K562 (cell line): Measurements from ENCODE around the gene CFAP126. TPM values are rescaled to one million over a fixed set of nuclear protein-coding genes. Genes with fewer than 3 reads are reported as not detected.

Experiments used
- CHD1 ChIP-seq: fragments of 200-600 bp; sonication (generic); IDR thresholded peaks from one replicate; pipeline ENCODE4 v1.6.1; 2012; ENCODE audit warnings: mild to moderate bottlenecking, moderate library complexity, low read length, inconsistent platforms
- ELF4 ChIP-seq: fragments of 450-650 bp; formaldehyde crosslinking; IDR thresholded peaks from 2 replicates; pipeline ENCODE4 v1.4.0; 2022; ENCODE audit warnings: missing genetic modification characterization
- HMBOX1 ChIP-seq: sonication (generic); IDR thresholded peaks from 2 replicates; pipeline ENCODE4 v1.6.1; 2016
- JUNB ChIP-seq: fragments of 450-650 bp; formaldehyde crosslinking; conservative IDR thresholded peaks from 2 replicates; pipeline ENCODE4 v1.4.0; 2020; ENCODE audit warnings: mild to moderate bottlenecking
- KLF16 ChIP-seq: IDR thresholded peaks from 2 replicates; pipeline ENCODE4 v1.6.1; 2016; ENCODE audit warnings: antibody characterized with exemption
- LARP7 ChIP-seq: fragments of 450-650 bp; IDR thresholded peaks from 2 replicates; pipeline ENCODE4 v1.6.1; 2016
- NCOA2 ChIP-seq, 2 experiments: fragments of 450-650 bp; IDR thresholded peaks; 2 replicates each; pipeline ENCODE4 v1.6.1; 2018; ENCODE audit warnings: mild to moderate bottlenecking in 2 of 2, moderate library complexity in 1 of 2; ENCODE audit not compliant: partially characterized antibody in 2 of 2
- RAD51 ChIP-seq: fragments of 450-650 bp; IDR thresholded peaks from 2 replicates; pipeline ENCODE4 v1.7.1; 2016; ENCODE audit warnings: low read depth, mild to moderate bottlenecking, borderline replicate concordance
- SMARCA4 ChIP-seq: fragments of 450-650 bp; IDR thresholded peaks from 2 replicates; pipeline ENCODE4 v1.6.1; 2016
- ZBTB40 ChIP-seq, 2 experiments: fragments of 450-650 bp in 1 of 2; sonication (generic) in 1 of 2; formaldehyde crosslinking in 1 of 2; IDR thresholded peaks; 2 replicates each; pipeline versions ENCODE4 v1.7.1 to v1.9.0; 2016 to 2022; ENCODE audit warnings: inconsistent platforms in 1 of 2, mild to moderate bottlenecking in 1 of 2, missing genetic modification reagents in 1 of 2
- ZBTB7A ChIP-seq: IDR thresholded peaks from 2 replicates; pipeline ENCODE4 v1.6.1; 2011; ENCODE audit warnings: low read depth, mild to moderate bottlenecking, low read length, moderate library complexity, borderline replicate concordance; ENCODE audit not compliant: control insufficient read depth
- ZNF124 ChIP-seq: sonication (generic); formaldehyde crosslinking; IDR thresholded peaks from 2 replicates; pipeline ENCODE4 v1.8.1; 2022; ENCODE audit warnings: missing genetic modification reagents
- ZNF507 ChIP-seq: conservative IDR thresholded peaks from 2 replicates; pipeline ENCODE4 v1.6.1; 2017; ENCODE audit warnings: missing genetic modification characterization, missing compliant biosample characterization
- ZNF592 ChIP-seq: fragments of 450-650 bp; IDR thresholded peaks from 2 replicates; pipeline ENCODE4 v1.6.1; 2017; ENCODE audit warnings: antibody characterized with exemption, mild to moderate bottlenecking
- polyA plus RNA-seq, 8 experiments: library from polyadenylated mRNA; depleted of rRNA in 4 of 8; stranded (reverse) in 5 of 8; unstranded in 3 of 8; fragments of >200 nt; fragmentation: Nextera tagmentation in 2 of 8; fragmentation: Illumina TruSeq in 1 of 8; extraction: Ambion mirVana in 2 of 8; extraction: Trizol in 1 of 8; gene quantifications; 2 replicates each; pipeline versions ENCODE4 v1.2.1 to v1.2.3, GENCODE V29; 2011 to 2014; ENCODE audit warnings: inconsistent platforms in 1 of 8, missing spikeins in 1 of 8
- total RNA-seq, 7 experiments: library from RNA; depleted of rRNA in 6 of 7; stranded (reverse); fragments of >200 nt in 6 of 7; fragmentation: Illumina TruSeq in 2 of 7; extraction: Trizol in 2 of 7; gene quantifications; 2 replicates each; pipeline versions ENCODE4 v1.2.1 to v1.2.3, GENCODE V29; 2011 to 2021; ENCODE audit warnings: low replicate concordance in 1 of 7

Gene CFAP126
- total and polyA plus RNA-seq, 9 of the 15 experiments (the other 6 are each of a cell fraction or from before 2014, with no cell fraction given), result not detected

- TF ChIP-seq SMARCA4 (peak; percentile 9; the same call in 1 of the 2 replicates), JUNB (CRISPR knock-in tag) (no peak), HMBOX1 (no peak), ZBTB40 (IDR thresholded peaks at IDR 0.05) (peak; percentile 93), ZBTB40 (CRISPR knock-in tag; IDR thresholded peaks at IDR 0.05) (no peak), ZNF592 (peak; percentile 92), ZNF124 (CRISPR knock-in tag) (no peak), NCOA2 (IDR thresholded peaks at IDR 0.05; ENCODE audit: partially characterized antibody in 2 of 2) (no peak), LARP7 (0 out of 2 replicates have a peak, but pooled peaks have one; percentile 43), CHD1 (no peak), ELF4 (CRISPR knock-in tag) (peak; percentile 64; the same call in 1 of the 2 replicates), ZBTB7A (peak; percentile 62; the same call in 1 of the 2 replicates), ZNF507 (tag) (no peak), KLF16 (no peak), RAD51 (no peak)
Measured at GRCh38 chr1:161399257-161399998, 31.8 kb upstream of the CFAP126 start (continued).
